ENCODE measurements around the gene POLR1A. TPM values are rescaled to one million over a fixed set of nuclear protein-coding genes. Genes with fewer than 3 reads are reported as not detected.

The POLR1A gene
- total RNA-seq, 1 donor = 33.7 TPM

- no peak overlapping the region for H3K4me3 ChIP-seq (ENCODE audit: low read depth, low read length)
- TF ChIP-seq CTCF (IDR thresholded peaks at IDR 0.05; ENCODE audit: insufficient read depth, low read depth, low read length) = no peak
- DNase-seq (ENCODE audit: low read depth) = no peak
Observed at GRCh38 chr2:86140969-86141392, 35.3 kb upstream of the POLR1A start.

- TF ChIP-seq CTCF (IDR thresholded peaks at IDR 0.05; ENCODE audit: insufficient read depth, low read depth, low read length) = no peak
Observed at GRCh38 chr2:86139981-86140380, 34.3 kb upstream of the POLR1A start.

GRCh38 chr2:86138736-86139625 is 33.3 kb upstream of the POLR1A start:
- DNase-seq (ENCODE audit: low read depth) = no peak
- H3K4me3 ChIP-seq (ENCODE audit: low read depth, low read length) = no peak overlapping the region
- no peak for TF ChIP-seq CTCF (IDR thresholded peaks at IDR 0.05; ENCODE audit: insufficient read depth, low read depth, low read length)

More at GRCh38 chr2:86139981-86140380, 34.3 kb upstream of the POLR1A start:
- DNase-seq (ENCODE audit: low read depth) = no peak
- H3K4me3 ChIP-seq (ENCODE audit: low read depth, low read length) = no peak overlapping the region

GRCh38 chr2:86136141-86136540 is 30.5 kb upstream of the POLR1A start:
- DNase-seq (ENCODE audit: low read depth) = no peak
- H3K4me3 ChIP-seq (ENCODE audit: low read depth, low read length) = no peak overlapping the region
- TF ChIP-seq CTCF (IDR thresholded peaks at IDR 0.05; ENCODE audit: insufficient read depth, low read depth, low read length) = no peak

GRCh38 chr2:86135653-86136052 is 30.0 kb upstream of the POLR1A start:
- no peak overlapping the region for H3K4me3 ChIP-seq (ENCODE audit: low read depth, low read length)
- TF ChIP-seq CTCF (IDR thresholded peaks at IDR 0.05; ENCODE audit: insufficient read depth, low read depth, low read length) = no peak
- DNase-seq (ENCODE audit: low read depth) = no peak

GRCh38 chr2:86134709-86135108 is 29.0 kb upstream of the POLR1A start:
- no peak for TF ChIP-seq CTCF (IDR thresholded peaks at IDR 0.05; ENCODE audit: insufficient read depth, low read depth, low read length)
- H3K4me3 ChIP-seq (ENCODE audit: low read depth, low read length) = no peak overlapping the region
- no peak for DNase-seq (ENCODE audit: low read depth)

Data from fibroblast of villous mesenchyme (primary cell).